ENCODE measurements around the gene TMEM50A.
"Not testable (repeated sequence)": the region's sequence is repeated elsewhere in the genome, so short reads cannot be mapped to it uniquely, and the experiment has no call there.

The TMEM50A gene

DNA sequence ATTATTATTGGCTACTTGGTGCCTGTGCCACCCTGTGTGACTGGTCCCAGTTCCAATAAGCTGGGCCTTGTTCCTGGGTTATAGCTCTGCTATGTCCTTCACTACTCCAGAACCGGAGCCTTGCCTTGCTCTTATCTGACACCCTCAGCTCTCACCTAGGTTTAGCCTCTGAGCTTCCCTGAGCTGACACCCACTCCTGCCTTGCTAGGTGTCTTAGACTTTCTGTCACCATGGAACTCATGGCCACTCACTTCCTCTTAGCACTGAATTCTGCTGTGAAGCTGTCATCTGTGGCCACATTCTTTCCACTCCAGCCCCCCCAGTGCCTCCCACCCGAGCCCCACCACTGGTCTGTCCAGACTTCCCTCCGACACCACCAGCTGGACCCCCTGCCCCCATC is 51.6 kb downstream of the TMEM50A start:
- not testable (repeated sequence) for FAIRE-seq

DNA sequence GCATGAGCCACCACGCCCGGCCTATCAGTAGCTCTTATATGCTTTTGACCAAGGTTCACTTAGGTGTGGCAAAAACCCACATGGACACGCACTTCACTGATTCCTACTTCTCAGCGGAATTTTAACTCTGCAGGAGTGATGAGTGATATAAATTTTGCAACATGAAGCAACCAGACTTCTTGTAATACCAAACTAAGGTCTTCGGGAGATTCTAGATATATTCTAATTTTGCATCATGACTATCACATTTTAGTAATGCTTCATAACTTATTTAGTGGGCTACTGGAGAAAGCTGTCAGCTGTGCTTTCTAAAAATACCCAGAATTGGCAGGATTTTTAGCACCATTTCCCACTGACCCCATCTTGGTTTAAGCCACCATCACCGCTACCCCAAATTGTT is 54.7 kb downstream of the TMEM50A start:
- no peak for FAIRE-seq

DNA sequence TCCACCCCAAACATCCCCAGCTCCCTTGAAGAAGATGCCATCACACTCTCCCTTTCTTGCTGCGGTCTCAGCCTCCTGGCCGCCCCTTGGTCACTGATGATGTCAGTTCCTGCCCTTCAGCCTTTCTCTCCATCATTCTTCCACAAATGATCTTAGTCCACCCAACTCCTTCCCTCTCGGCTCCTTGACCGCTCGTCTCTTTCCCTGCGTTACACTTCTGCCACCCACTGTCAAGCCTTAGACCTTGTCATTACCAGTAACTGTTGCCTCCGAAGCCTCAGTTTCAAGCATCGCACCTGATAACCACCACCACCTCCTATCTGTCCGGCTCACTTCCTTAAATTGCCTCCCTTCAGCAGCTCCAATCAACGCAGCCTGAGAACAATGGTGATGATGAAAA is 59.4 kb downstream of the TMEM50A start:
- not testable (repeated sequence) for FAIRE-seq

DNA sequence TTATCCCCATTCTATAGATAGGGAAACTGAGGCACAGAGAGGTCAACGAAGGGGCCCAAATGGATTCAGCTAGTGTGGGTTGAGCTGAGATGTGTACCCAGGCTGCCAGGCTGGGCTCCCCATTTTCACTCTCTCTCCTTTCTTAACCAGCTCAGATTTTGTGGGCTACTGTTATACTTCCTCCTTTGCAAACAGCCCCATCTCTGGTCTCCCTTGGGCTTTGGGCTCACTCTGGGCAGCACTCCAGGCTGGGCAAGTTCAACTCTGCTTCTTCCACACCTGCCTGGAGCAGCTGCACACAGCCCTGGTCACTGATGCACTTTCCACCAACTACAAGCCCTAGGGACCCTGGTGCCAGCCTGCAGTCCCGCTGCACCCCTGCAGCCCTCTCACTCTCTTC is 59.9 kb downstream of the TMEM50A start:
- FAIRE-seq, result not testable (repeated sequence)

DNA sequence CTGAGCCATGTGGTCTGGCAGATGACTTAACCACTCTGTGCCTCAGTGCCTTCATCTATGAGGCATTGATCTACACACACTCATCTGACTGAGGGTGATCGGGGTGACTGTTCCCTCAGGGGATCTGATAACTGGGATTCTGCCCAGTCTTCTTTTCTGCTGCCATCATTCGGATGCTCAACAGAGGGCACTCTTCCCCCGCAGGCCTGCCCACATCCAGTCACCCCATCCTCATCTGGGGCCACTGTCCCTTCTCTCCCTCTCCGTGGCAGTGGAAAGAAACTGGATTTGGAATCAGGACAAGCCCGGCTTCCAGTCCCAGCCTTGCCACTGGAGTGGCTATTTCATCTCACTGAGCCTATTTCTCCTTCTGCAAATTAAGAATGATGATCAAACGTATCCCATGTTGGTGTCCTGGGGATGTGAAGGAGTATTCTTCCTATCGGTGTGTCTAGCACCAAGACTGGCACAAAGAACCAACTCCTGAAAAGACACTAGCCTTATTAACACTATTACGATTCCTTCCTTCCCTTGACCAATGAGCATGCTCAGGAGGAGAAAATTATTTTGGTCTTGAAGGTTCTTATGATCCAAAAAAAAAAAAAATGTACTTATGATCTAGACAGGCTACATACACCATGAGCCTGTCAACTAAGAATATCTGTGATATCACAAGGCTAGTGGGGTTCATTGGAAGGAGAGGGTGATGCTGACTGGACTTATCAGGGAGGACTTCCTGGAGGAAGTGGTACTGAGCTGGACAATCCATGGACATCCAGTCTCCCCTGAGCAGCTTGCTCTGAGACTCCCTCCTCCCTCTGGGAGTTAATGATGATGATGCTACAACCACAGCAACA is 65.0 kb downstream of the TMEM50A start:
- not testable (repeated sequence) for FAIRE-seq

DNA sequence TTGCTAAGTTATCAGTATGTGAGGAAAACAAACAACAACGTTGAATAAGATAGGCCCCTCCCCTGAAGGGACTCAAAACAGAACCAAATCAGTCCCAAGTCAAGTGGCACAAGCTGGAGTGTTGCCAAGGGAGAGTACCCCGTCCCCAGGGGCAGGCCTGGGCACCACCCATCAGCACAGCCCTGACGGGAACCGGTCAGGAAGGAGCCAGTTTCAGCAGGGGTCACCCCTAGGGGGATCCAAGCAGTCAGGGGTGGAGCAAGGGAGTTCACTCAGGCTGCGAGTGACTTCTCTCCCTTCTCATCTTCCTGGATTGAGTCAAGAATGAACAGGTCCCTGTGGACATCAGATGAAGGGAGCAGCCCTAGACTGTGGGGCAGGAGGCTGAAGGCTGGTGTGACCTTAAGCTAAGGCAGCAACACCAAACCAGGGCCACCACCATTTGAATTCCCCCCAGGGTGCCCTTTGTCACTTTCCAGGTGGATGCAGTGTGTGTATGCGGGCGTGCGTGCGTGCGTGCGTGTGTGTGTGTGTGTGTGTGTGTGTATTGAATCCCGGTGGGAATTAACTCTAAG is 67.7 kb downstream of the TMEM50A start:
- FAIRE-seq, result not testable (repeated sequence)

DNA sequence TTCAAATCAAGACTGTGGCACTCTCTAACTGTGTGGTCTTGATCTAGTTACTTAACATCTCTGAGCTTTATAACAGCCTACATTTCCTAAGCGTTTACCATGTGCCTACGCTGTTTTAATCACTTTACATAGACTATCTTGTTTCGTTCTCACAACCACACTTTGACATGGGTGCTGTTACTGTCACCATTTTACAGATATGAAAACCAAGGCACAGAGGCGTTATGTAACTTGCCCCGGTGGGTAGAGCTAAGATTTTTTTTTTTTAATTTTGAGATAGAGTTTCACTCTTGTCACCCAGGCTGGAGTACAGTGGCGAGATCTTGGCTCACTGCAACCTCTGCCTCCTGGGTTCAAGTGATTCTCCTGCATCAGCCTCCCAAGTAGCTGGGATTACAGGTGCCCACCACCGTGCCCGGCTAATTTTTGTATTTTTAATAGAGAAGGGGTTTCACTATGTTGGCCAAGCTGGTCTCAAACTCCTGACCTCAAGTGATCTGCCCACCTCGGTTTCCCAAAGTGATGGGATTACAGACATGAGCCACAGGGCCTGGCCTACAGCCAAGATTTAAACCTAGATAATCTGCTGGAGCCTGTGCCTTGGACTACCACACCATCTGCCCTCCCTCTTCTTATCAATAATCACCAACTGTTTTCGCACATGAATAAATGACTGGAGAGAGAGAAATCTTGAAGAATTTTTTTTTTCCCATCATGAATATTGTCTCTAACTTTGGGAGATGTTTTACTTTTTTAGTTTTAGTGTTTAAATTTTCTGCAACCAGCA is 71.7 kb downstream of the TMEM50A start:
- FAIRE-seq, result not testable (repeated sequence)

Data from TTC549 (cell line).